Measurements from ENCODE around the gene MOB3C. TPM values are rescaled to one million over a fixed set of nuclear protein-coding genes. Genes with fewer than 3 reads are reported as not detected.

Gene MOB3C
- 8.9 and 15.2 TPM in 2 replicates for total RNA-seq

GRCh38 chr1:46616277-46617107 lies at the start of gene MOB3C:
Gene MOB3C, minus strand, starts transcription at chr1:46616811. Its CDS starts 3,490 bp downstream, at chr1:46613321.

GRCh38 chr1:46603858-46604549 lies 12.6 kb downstream of the MOB3C start, which contains the start of gene MKNK1:
Gene MKNK1, minus strand, starts transcription at chr1:46604268. Its CDS starts 20,941 bp downstream, at chr1:46583327.

Other genes with a start within 250 kb of the MOB3C start
- 0.32 and 1.2 TPM in 2 replicates for gene FAAH, start 222.5 kb downstream of the MOB3C start, total RNA-seq
- gene DMBX1, start 127.0 kb downstream of the MOB3C start, total RNA-seq, result not detected in 2 replicates
- not detected in 2 replicates for gene KNCN, start 65.2 kb downstream of the MOB3C start, total RNA-seq
- gene MKNK1, start 12.5 kb downstream of the MOB3C start, total RNA-seq, result 18.0 and 24.3 TPM in 2 replicates
- 14.9 and 24.8 TPM in 2 replicates for gene ATPAF1, start 51.6 kb upstream of the MOB3C start, total RNA-seq
- gene TEX38, start 55.0 kb upstream of the MOB3C start, total RNA-seq, result not detected in 2 replicates
- gene EFCAB14, start 102.3 kb upstream of the MOB3C start, total RNA-seq, result 62.8 and 99.5 TPM in 2 replicates
- gene CYP4B1, start 182.2 kb upstream of the MOB3C start, total RNA-seq, result 0.32 TPM in 1 of 2 replicates, not detected in the other

Measured in bladder microvascular endothelial cell (primary cell).